NK-92 (cell line): Measurements from ENCODE around the gene CTAG2.
"Not testable (repeated sequence)": the region's sequence is repeated elsewhere in the genome, so short reads cannot be mapped to it uniquely, and the experiment has no call there.

Experiments used
- DNase-seq: peaks from one replicate; lab custom pipeline; 2025; ENCODE audit not compliant: unreplicated experiment; lab: John Stamatoyannopoulos, UW

CTAG2 gene

DNA sequence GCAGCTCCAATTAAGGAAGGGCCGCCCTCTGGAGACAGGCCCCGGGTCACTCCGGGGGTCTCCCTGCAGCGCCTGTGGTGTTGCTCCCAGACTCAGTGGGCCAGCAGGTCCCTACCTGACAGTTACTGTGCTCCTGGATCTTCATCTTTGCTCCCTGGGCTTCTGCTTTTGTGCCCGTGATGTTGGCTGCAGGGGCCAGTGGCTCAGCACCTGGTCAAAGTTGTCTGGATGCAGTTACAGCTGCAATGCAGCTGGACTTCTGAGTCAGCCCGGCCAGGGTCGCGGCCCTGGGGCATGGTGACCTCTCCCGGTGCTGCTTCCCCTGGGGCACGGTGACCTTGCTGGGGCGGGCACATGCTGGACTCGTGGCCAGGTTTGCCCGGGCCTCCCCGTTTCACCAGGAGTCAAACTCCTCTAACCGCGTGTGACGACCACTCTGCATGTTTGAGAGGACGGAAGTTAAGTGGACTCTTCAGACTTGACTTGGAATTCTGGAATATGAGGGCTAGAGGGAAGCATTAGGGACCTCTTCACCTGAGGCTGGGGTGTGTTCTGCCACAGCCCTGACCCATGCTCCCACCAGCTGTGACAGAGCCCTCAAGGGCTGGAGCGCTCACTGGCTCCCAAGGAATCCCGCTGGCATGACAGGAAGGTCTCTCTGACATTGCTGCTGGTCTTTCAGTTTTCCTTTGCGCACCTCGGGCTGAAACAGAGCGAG, 3.7 kb downstream of the CTAG2 start:
- no peak for DNase-seq

DNA sequence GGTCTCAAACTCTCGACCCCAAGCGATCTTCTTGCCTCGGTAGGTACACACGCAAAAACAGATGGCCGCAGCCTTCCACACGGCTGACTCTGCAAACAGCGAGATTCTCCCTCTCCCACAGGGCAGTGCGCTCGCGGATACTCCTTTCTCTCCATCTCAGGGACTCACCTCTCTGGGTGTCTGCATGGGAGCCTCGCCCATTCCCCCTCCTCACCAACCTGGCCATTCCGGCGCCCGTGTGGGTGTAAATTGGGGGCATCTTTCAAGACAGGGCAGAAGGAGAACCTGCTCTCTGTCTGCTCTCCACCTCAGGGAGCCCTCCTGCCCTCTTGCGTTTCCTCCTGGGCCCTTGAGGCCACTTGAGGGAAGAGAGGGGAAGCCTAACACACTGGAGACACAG, 4.4 kb downstream of the CTAG2 start:
- DNase-seq, result no peak

DNA sequence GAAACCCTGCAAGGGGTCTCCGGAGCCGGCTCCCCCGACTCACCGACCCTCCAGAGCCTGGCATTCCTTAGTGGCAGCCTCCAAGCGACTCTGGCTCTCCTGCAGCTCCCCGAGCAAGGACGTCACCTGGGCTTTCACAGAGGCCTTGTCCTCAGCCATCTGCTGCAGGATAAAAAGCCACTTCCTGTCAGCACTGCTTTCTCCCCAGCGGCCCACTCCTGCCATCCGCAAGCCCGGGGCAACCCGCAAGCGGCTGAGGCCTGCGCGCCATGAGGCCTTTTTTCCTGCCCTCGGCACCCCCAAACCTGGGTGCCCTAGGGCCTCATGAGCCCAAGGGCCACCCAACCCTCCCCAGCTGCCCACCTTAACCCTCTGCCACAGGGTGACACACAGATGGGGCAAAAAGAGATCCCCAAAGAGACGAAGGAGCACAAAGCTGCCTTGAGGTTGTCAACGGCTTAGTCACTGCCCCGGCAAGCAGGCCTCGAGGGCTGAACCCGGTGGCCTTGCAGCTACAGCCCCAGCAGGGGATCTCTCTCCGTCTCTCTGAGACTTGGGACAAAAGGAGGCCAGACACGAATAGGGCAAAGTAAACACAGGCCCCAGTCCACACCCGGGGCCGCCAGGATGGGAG, 7.5 kb downstream of the CTAG2 start:
- not testable (repeated sequence) for DNase-seq

DNA sequence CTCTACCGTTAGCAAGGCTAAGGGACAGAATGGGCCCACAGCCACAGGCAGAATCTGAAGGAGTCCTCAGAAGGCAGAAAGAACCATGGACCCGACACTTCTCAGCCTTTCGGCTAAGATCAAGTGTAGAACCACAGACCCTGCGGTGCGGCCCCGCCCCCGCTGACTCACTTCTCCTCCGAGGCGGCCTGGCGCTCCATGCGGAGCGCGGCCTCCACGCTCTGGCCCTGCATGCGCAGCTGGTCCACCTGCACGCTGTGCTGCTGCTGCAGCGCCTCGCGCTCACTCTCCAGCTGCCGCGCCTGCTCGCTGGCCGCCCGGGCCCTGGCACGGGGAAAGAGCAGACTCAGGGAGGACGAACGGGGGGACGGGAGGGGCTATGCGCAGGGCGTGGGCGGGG, 9.7 kb downstream of the CTAG2 start:
- DNase-seq, result not testable (repeated sequence)

DNA sequence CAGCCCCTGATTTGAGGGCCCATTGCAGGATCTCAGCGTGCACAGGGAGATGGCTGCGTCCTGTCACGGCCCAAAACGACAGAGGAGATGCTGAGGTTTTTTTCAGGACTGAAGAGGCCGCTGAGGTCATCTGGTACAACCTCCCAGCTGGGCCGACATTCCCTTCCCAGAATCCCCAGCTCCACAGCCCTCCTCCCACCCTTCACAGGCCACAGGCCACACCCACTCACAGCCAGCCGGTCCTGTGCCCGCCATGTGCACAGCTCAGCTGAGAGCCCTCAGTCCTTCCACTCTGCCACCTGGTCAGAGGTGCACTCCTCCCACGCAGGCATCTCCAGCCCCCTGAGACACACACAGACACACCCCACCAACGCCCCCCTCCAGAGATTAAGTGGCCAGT, 11.6 kb downstream of the CTAG2 start:
- not testable (repeated sequence) for DNase-seq

- DNase-seq, result not testable (repeated sequence)
Measured at GRCh38 chrX:154633661-154634060, 19.7 kb downstream of the CTAG2 start.

- not testable (repeated sequence) for DNase-seq
Measured at GRCh38 chrX:154630949-154631348, 22.4 kb downstream of the CTAG2 start.

GRCh38 chrX:154628960-154629359, 24.4 kb downstream of the CTAG2 start:
- DNase-seq, result not testable (repeated sequence)

- not testable (repeated sequence) for DNase-seq
Measured at GRCh38 chrX:154620767-154621414, 32.5 kb downstream of the CTAG2 start.

GRCh38 chrX:154619182-154619581, 34.2 kb downstream of the CTAG2 start, which contains the start of gene CTAG1B:
TSS of gene CTAG1B (minus strand) at chrX:154619282. CDS start at chrX:154619218, 64 bp downstream.
- not testable (repeated sequence) for DNase-seq

DNA sequence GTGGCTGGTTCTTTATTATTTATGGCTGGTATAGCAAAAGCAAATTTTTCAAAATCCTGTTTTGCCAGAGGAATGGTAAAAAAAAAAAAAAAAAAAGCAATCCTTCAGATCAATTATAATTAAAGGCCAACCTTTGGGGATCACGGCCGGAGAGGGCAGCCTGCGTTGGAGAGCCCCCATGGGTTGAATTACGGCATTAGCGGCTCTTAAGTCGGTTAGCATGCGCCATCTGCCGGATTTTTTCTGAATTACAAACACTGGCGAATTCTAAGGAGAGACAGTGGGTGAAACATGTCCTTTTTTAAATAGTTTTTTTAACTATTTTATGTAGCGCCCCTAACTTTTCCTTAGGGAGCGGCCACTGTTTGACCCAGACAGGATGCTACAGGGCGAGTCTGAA, 39.8 kb downstream of the CTAG2 start:
- DNase-seq, result not testable (repeated sequence)

DNA sequence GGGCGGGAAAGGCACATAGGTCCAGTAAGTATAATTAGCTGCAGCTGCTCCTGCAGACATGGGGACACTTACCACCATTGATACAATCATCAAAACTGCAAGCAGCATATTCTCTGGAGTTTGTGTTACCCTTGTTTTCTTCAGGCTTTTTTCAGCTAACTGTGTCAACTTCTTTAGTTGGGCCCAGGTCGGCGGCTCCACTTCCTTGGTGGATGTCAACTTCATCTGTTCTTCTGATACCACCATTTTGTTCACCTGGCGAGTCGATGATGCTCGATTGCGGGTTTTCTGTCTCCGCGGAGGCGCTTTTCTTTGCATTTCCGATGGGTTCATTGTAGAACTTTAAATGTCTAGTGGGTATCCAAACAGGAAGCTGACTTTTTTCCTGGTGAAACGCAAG, 42.2 kb downstream of the CTAG2 start:
- not testable (repeated sequence) for DNase-seq

- not testable (repeated sequence) for DNase-seq
Measured at GRCh38 chrX:154608823-154609222, 44.6 kb downstream of the CTAG2 start.

DNA sequence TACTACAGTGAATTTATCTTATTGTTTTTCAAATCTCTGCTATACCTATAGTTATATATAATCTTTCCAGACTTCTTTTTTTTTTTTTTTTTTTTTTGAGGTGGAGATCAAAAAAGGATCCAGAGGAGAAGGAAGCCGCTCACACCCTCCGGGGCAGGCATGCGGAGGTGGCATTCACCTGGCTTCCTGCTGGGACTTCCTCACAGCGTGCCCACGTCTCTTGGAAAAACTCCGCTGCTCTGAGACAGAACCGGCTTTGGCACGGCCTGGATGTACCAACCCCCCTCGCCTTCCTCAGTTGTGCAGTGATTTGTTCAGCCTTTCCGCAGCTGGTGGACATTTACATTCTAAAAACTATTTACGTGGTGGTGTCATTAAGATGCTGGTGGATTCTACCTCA, 45.4 kb downstream of the CTAG2 start:
- not testable (repeated sequence) for DNase-seq

- no peak for DNase-seq
Measured at GRCh38 chrX:154607370-154607769, 46.0 kb downstream of the CTAG2 start.

DNA sequence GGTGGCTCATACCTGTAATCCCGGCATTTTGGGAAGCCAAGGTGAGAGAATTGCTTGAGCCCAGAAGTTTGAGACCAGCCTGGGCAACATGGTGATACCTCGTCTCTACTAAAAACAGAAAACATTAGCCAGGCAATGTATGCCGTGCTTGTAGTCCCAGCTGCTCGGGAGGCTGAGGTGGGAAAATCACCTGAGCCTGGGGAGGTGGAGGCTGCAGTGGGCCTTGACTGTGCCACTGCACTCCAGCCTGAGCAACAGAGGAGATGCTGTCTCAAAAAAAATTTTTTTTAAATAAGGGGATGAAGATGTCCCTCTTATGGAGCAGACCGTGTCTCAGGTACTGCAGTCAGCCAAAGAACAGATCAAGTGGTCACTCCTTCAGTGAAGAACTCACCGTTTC, 47.8 kb downstream of the CTAG2 start:
- DNase-seq, result no peak

DNA sequence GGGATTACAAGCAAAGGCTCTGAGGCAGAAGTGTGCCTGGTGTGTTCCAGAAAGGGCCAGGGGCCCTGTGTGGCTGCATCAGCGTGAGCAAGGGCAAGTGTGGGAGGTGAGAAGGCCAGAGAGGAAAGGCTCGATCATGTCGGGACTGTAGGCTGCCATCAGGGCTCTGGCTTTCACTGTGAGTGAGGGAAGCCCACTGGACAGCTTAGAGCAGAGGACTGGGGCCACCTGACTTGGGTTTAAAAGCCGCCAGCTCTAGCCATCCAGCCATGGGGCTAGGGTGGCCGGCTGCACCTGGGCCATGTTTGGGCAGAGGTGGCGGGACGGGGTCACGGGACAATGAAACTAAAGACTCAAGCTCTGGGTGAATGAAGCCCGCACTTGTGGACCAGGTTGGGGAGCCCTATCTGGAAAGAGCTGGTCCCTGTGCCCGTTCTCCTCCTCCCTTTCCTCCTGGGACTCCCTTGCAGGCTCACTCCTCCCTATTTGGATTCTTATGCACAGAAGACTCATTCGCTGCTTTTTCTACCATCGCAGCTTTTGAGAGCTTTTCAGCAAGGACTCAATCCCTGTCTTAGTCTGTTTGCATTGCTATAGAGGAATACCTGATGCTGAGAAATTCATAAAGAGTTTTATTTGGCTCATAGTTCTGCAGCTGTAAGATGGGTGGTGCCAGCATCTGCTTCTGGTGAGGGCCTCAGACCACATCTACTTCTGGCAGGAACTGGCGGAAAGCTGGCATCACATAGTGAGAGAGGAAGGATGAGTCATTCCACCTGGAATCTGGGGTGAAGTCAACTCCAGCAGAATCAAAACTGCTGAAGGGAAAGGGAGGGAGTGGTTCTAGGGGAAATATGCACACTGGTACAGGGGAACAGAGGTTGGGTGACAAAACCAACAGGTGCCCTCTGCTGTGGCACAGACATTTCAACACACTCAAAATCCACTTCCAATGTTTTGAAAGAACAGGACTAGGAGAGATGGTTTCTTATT, 49.6 kb downstream of the CTAG2 start:
- no peak for DNase-seq

DNA sequence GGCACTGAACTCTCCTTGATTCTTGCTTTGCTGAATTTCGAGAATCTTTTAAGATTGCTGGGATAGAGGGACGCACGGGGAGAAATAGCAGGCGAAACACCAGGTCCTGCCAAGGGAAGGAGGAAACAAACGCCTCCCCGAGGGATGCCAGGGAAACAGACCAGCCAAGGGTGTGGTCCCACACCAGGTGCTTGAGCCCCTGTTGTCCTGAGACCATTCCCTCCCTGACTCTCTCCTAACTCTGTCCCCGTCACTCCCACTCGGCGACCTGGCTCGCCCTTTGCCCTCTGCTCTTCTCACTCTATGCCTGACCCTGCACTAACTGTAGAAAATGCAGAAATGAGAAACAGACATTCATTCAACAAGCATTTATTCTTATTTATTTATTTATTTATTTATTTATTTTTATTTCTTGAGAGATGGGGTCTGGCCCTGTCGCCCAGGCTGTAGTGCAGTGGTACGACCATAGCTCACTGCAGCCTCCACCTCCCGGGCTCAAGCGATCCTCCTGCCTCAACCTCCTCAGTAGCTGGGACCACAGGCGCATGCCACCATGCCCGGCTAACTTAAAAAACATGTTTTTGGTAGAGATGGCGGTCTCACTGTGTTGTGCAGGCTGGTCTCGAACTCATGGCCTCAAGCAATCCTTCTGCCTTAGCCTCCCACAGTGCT, 50.5 kb downstream of the CTAG2 start:
- DNase-seq, result no peak

- no peak for DNase-seq
Measured at GRCh38 chrX:154602226-154602625, 51.2 kb downstream of the CTAG2 start.
